Retinal pigment epithelial cell (primary cell): ENCODE measurements around the gene ADO.

Experiments
- DNase-seq: peaks from one replicate; pipeline ENCODE4 v3.0.0-alpha.2; 2010; ENCODE audit warnings: low read depth
- H3K4me3 ChIP-seq: 2 replicates; pipeline ENCODE4 v1.5.1; 2011; ENCODE audit warnings: mild to moderate bottlenecking, low read length, control low read depth, moderate library complexity
- TF ChIP-seq, protein P1 (sequence below): conservative IDR thresholded peaks from 2 replicates; pipeline ENCODE4 v1.5.1; 2011; ENCODE audit warnings: low read depth, low read length, control low read depth, inconsistent platforms

The ADO gene

GRCh38 chr10:62795100-62795499 is 9.4 kb upstream of the ADO start:
- DNase-seq, result no peak
- TF ChIP-seq, protein P1, sequence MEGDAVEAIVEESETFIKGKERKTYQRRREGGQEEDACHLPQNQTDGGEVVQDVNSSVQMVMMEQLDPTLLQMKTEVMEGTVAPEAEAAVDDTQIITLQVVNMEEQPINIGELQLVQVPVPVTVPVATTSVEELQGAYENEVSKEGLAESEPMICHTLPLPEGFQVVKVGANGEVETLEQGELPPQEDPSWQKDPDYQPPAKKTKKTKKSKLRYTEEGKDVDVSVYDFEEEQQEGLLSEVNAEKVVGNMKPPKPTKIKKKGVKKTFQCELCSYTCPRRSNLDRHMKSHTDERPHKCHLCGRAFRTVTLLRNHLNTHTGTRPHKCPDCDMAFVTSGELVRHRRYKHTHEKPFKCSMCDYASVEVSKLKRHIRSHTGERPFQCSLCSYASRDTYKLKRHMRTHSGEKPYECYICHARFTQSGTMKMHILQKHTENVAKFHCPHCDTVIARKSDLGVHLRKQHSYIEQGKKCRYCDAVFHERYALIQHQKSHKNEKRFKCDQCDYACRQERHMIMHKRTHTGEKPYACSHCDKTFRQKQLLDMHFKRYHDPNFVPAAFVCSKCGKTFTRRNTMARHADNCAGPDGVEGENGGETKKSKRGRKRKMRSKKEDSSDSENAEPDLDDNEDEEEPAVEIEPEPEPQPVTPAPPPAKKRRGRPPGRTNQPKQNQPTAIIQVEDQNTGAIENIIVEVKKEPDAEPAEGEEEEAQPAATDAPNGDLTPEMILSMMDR, result no peak
- H3K4me3 ChIP-seq, result no peak overlapping the region

- no peak for DNase-seq
- TF ChIP-seq, protein P1, result no peak
These were observed 8.8 kb upstream of the ADO start for GRCh38 chr10:62795762-62796161.

GRCh38 chr10:62796896-62797295 is 7.6 kb upstream of the ADO start:
- no peak for DNase-seq
- TF ChIP-seq, protein P1, result no peak
- no peak overlapping the region for H3K4me3 ChIP-seq

More at GRCh38 chr10:62795762-62796161, 8.8 kb upstream of the ADO start:
- H3K4me3 ChIP-seq, result no peak overlapping the region

DNA sequence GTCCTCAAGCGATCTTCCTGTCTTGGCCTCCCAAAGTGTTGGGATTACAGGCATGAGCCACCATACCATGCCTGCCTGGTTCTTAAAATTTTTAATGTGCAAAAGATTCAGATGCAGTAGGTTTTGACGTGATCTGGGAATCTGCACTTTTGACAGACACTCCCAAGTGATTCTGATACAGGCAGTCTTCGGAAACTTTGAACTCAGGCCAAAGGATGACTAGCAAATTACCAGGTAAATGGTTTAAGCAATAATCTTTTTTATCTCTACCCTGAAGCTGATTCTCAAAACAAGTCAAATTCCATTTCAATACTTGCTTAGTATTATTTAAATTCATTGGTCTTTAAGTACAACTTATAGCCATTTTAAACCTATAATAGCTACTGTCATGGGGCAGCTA is 2.6 kb upstream of the ADO start:
- no peak overlapping the region for H3K4me3 ChIP-seq
- no peak for DNase-seq
- TF ChIP-seq, protein P1, result no peak

DNA sequence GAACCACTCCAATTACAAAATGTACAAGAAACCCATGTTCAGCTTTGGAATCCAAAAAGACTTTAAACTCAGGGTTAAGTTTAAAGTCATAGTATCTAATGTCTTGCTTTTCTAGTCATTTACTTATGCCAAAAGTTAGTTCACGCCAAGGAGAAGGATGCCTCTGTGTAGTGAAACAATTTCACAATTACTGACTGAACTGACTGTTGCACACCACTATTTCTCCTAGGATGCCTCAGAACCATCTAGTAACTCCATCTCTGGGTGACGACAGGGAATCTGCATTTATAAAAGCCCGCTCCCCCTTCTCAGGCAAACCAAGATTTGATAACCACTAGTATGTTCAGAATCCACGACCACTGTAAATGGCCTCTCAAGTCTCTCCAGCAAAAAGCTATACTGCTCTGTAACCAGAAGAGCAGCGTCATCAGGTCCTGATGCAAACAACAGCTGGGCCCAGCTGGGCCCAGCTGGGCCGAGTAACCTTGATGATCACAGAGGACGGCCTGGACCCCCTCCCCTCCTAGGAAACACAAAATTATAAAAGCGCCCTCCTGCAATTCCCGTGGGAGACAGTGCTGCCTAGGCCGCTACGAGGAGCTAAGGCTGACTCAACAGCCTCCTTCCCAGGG is 680 bp upstream of the ADO start:
- TF ChIP-seq, protein P1, result no peak
- DNase-seq, result no peak
- peak overlapping the region; percentile 81 for H3K4me3 ChIP-seq

GRCh38 chr10:62805231-62806099 is 945 bp downstream of the ADO start:
- DNase-seq, result no peak
- peak overlapping the region; percentile 81 for H3K4me3 ChIP-seq
- TF ChIP-seq, protein P1, result no peak

DNA sequence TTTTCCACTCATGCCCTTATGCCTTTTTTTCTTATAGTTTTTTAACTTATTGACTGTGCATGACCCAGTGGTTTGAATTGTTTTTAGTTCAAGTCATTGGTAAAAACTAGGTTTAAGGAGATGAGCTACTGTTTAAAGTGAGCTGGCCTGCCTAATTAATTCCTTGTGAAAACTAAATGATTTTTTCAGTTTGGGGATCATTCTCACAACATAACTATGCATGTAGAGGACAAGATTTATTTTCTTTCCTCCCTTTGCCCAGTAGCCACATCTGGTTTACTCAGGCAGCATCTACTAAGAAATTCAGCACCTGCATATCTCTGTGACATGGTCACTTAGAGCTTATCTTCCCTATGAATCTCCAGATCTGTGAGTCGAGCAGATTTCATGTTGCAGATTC is 1.7 kb downstream of the ADO start:
- peak overlapping the region; percentile 81 for H3K4me3 ChIP-seq
- no peak for DNase-seq
- TF ChIP-seq, protein P1, result no peak
